Loucy (cell line): ENCODE data around the gene CC2D2A.

ENCODE experiments used
- H2AFZ ChIP-seq: fragments of 200-600 bp; sonication (generic); 2 replicates; pipeline ENCODE4 v1.6.0; 2016; ENCODE audit warnings: antibody characterized with exemption, mild to moderate bottlenecking, low read length, moderate library complexity
- H3F3A ChIP-seq: fragments of 200-600 bp; 2 replicates; pipeline ENCODE4 v1.6.0; 2016; ENCODE audit warnings: antibody characterized with exemption, low read depth, mild to moderate bottlenecking
- H3K27me3 ChIP-seq: fragments of 200-600 bp; sonication (generic); 2 replicates; pipeline ENCODE4 v1.6.1; 2014; ENCODE audit warnings: low read length, mild to moderate bottlenecking; ENCODE audit not compliant: insufficient read depth, poor library complexity, severe bottlenecking
- H3K36me3 ChIP-seq: fragments of 200-600 bp; sonication (generic); 2 replicates; pipeline ENCODE4 v1.6.1; 2016; ENCODE audit warnings: low read length; ENCODE audit not compliant: insufficient read depth
- H3K4me1 ChIP-seq: fragments of 200-600 bp; sonication (generic); 2 replicates; pipeline ENCODE4 v1.5.1; 2014; ENCODE audit warnings: low read length, mild to moderate bottlenecking; ENCODE audit not compliant: insufficient read depth, poor library complexity, severe bottlenecking
- H3K4me2 ChIP-seq: fragments of 200-600 bp; sonication (generic); 2 replicates; pipeline ENCODE4 v1.6.0; 2014; ENCODE audit warnings: antibody characterized with exemption, low read length, low read depth, mild to moderate bottlenecking; ENCODE audit not compliant: poor library complexity, severe bottlenecking
- H3K4me3 ChIP-seq: fragments of 200-600 bp; sonication (generic); 2 replicates; pipeline ENCODE4 v1.5.1; 2014; ENCODE audit warnings: low read length, mild to moderate bottlenecking, mixed read lengths; ENCODE audit not compliant: poor library complexity, severe bottlenecking
- H3K79me2 ChIP-seq: fragments of 200-600 bp; sonication (generic); 2 replicates; pipeline ENCODE4 v1.6.1; 2014; ENCODE audit warnings: low read length; ENCODE audit not compliant: insufficient read depth
- H3K9ac ChIP-seq: fragments of 200-600 bp; sonication (generic); 2 replicates; pipeline ENCODE4 v1.6.0; 2014; ENCODE audit warnings: mild to moderate bottlenecking, low read depth, low read length, moderate library complexity; ENCODE audit not compliant: poor library complexity, severe bottlenecking
- H3K9me2 ChIP-seq: fragments of 200-600 bp; sonication (generic); replicated peaks from 2 replicates; pipeline ENCODE4 v1.6.1; 2016; ENCODE audit warnings: low read depth, low read length, mixed read lengths
- H3K9me3 ChIP-seq: fragments of 200-600 bp; sonication (generic); 2 replicates; pipeline ENCODE4 v1.6.1; 2014; ENCODE audit warnings: mild to moderate bottlenecking, antibody characterized with exemption, low read length, low read depth; ENCODE audit not compliant: insufficient read depth
- H4K20me1 ChIP-seq: fragments of 200-600 bp; sonication (generic); 2 replicates; pipeline ENCODE4 v1.6.0; 2014; ENCODE audit warnings: antibody characterized with exemption, low read length, mild to moderate bottlenecking; ENCODE audit not compliant: insufficient read depth, poor library complexity, severe bottlenecking
- CTCF ChIP-seq: fragments of 200-600 bp; sonication (generic); conservative IDR thresholded peaks from 2 replicates; pipeline ENCODE4 v1.5.1; 2014; ENCODE audit warnings: mild to moderate bottlenecking, antibody characterized with exemption, low read length
- EZH2phosphoT487 ChIP-seq: fragments of 200-600 bp; IDR thresholded peaks from 2 replicates; pipeline ENCODE4 v1.6.1; 2018; ENCODE audit warnings: antibody characterized with exemption, mild to moderate bottlenecking, moderate library complexity, borderline replicate concordance

CC2D2A gene

DNA sequence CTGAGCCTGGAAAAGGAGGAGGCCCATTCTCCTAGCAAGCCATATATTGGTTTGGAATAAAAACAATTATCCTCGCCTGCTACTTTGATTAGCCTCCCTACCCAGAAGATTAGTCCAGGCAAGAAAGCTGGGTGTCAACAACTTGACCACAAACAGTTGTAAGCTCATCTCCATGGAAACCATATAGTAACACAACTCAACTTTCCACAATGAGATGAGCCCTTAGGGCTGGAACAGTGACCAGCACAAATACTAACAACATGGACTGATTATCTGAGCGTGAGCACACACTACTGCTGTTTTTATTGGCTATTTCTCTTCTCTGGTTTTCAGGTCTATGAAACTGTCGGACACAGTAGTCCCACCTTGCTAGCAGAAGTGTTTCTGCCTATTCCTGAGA, 80.8 kb downstream of the CC2D2A start:
- no peaks in the 10 kb centered on the region for H3K9me2 ChIP-seq
- no peaks in the 10 kb centered on the region for H3K79me2 ChIP-seq
- no peaks in the 10 kb centered on the region for H3K27me3 ChIP-seq
- H3K36me3 ChIP-seq, result no peaks in the 10 kb centered on the region
- no peak overlapping the region for H3K4me3 ChIP-seq
- H3K9me3 ChIP-seq, result no peaks in the 10 kb centered on the region
- H4K20me1 ChIP-seq, result no peaks in the 10 kb centered on the region
- no peak overlapping the region for H3K9ac ChIP-seq
- no peak overlapping the region for H3K4me2 ChIP-seq
- no peaks in the 10 kb centered on the region for H3F3A ChIP-seq
- H3K4me1 ChIP-seq, result peaks cover 14% of the 10 kb centered on the region
- TF ChIP-seq CTCF (no peak), EZH2phosphoT487 (no peak)
- no peak overlapping the region for H2AFZ ChIP-seq

GRCh38 chr4:15551740-15552446, 82.2 kb downstream of the CC2D2A start:
- Histone ChIP-seq H3K9me2 (no peaks in the 10 kb centered on the region), H3K4me1 (peaks cover 14% of the 10 kb centered on the region), H2AFZ (no peak overlapping the region), H3K27me3 (no peaks in the 10 kb centered on the region), H3K79me2 (no peaks in the 10 kb centered on the region), H3K4me2 (no peak overlapping the region), H3F3A (no peaks in the 10 kb centered on the region), H3K4me3 (no peak overlapping the region), H4K20me1 (no peaks in the 10 kb centered on the region), H3K9me3 (no peaks in the 10 kb centered on the region), H3K36me3 (no peaks in the 10 kb centered on the region), H3K9ac (no peak overlapping the region)
- no peak for TF ChIP-seq CTCF
- TF ChIP-seq EZH2phosphoT487, result no peak

- no peak overlapping the region for H3K4me3 ChIP-seq
- no peaks in the 10 kb centered on the region for H3K9me2 ChIP-seq
- no peaks in the 10 kb centered on the region for H4K20me1 ChIP-seq
- H3K4me2 ChIP-seq, result no peak overlapping the region
- no peaks in the 10 kb centered on the region for H3K79me2 ChIP-seq
- TF ChIP-seq EZH2phosphoT487 (no peak), CTCF (no peak)
- no peak overlapping the region for H3K9ac ChIP-seq
- no peaks in the 10 kb centered on the region for H3K36me3 ChIP-seq
- H3K9me3 ChIP-seq, result no peaks in the 10 kb centered on the region
- no peak overlapping the region for H2AFZ ChIP-seq
- H3F3A ChIP-seq, result no peaks in the 10 kb centered on the region
- H3K27me3 ChIP-seq, result no peaks in the 10 kb centered on the region
- peaks cover 7% of the 10 kb centered on the region for H3K4me1 ChIP-seq
Observed at GRCh38 chr4:15552557-15553362, 83.1 kb downstream of the CC2D2A start.
